GDM1 (cell line): ENCODE data around the gene UNCX.
A peak's percentile ranks its signal among the peaks of the same experiment; 100 is the strongest.

Experiments used
- DNase-seq: peaks from one replicate; lab custom pipeline; 2025; lab: John Stamatoyannopoulos, UW

Gene UNCX

DNA sequence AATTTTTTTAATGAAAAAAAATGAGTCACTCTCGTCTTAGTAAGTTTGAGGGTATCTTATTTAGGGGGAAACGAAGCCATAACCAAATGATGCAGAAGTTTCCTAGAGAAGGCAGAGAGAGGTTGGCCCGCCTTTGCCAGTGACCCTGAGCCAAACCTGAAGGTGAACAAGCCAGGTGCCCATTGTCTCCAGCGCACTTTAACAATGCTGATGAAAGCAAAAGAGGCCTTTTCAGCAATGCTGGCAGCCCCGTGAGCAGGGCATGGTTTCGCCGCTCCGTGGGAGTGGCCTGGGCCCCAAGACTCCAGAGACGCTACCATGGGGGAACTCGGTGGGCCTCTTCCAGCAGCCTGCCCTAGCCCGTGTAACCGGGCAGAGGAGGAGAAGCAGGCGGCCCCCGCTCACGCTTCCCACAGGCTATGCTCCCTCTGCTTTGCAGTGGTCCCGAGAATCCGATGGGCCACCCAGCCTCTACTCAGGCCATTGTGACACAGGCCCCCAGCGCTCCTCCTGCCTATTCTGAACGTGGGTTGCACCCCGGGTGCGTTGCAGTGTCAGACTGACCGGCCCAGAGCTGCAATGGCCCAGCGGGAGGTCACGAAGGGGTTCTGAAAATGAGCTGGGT is 14.0 kb upstream of the UNCX start:
- no peak for DNase-seq

DNA sequence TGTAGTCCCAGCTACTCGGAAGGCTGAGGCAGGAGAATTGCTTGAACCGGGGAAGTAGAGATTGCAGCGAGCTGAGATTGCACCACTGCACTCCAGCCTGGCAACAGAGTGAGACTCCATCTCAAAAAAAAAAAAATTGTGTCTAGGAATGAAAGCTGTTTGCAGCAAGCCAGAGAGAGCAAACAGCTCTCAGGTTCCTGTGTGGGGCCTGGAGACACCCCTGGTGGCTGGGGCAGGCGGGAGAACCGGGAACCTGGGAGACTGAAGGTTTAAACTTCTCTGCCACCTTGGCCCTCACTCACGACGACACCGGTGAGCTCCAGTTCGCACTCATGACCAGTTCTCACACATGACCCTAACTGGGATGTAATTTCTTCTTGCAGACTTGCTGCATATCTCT is 13.2 kb upstream of the UNCX start:
- no peak for DNase-seq

DNA sequence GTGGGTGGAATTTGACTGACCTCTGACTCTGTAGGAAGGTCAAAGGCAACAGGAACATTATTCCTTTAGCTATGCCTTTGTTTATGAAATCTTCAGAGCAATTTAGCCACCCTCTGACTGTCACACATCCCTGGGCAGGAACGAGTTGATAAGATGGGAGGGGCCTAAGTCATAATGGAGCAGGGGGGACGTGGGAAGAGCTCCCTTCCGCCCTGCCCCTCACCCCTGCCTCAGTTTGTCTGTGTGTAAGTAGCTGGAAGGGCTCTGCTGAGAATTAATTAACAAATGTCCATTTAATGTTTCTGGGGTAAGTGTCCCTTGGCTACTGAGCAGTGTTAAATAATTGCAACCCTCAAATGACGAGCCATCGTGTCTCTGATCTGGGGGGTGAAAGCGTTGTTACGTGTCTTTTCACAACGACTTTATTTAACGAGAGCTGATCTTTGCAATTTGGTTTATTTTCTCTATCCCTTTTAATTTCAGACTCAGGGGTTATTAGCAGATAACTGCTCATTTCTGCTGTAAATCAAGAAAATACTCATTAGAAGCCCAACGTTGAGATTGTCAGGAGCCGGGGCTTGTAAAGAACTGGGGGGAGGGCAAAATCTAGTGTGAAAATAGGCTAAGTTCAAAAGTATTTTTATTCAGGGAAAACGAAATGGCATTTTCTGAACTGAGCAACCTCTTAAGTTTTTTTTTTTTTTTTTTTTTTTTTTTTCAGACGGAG is 12.5 kb upstream of the UNCX start:
- no peak for DNase-seq

DNA sequence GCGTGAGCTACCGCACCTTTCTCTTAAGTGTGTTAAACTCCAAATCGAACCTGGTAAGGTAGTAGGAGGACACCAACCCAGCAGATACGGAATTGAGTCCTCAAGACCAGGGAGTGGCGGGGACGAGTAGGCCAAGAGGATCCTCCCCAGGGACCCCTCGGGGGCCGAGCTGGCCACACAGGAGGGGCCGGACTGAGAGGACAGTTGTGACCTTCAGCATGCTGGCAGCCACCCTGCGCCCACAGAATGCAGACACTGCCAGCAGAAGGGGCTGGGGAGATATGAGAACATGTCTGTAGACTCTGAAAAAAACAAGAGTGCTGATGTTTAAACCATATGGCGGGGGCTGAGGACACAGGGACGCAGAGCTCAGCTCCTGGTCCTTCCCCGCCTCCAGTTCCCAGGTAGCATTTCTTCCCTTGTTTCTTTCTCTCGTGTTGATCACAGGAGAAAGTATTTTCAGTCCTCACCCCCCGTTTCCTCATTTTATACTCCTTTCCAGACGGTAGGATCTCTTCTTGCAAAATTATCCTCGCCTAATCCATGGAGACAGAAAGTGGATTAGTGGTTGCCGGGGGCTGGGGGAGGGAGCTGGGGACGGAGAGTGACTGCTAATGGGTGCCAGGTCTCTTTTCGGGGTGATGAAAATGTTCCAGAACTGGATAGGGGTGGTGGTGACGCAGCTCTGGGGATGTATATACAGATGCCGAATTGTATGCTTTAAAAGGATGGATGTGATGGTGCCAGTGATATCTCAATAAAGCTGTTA is 11.5 kb upstream of the UNCX start:
- no peak for DNase-seq

DNA sequence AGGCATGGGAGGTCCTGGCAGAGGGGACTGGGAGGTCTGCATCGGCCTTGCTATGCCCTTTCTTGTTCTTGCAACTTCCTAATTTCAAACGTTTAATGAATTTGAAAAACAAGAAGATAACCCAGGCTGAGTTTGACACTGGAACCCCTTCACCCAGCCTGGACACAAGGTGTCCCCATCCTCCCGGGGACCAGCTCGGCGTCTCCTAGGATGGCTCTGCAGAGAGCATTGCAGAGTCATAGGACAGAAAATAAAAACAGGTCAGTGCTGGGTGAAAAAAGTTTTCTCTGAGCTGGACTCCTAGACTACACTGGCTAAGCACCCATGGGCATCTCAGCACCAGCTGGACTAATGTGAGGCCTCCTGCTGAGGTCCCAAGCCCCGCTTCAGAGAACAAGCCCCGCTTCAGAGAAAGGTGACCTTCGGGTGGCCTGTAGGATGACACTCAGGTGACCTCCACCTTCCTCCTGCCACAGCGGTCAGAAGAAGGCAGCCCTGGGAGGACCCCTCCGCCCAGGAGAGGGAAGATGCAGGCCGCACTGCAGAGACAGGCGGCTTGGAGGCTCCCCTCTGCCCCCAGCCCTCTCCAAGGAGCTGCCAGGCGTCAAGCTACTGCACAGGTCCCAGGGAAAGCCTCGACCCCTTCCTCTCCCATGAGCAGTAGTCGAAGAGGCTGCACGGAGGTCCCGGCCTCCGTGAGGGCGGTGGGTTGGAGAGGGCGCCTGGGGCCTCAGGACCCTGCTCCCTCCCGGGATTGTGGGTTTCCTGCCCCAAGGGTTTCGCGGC is 9.3 kb upstream of the UNCX start:
- no peak for DNase-seq

DNA sequence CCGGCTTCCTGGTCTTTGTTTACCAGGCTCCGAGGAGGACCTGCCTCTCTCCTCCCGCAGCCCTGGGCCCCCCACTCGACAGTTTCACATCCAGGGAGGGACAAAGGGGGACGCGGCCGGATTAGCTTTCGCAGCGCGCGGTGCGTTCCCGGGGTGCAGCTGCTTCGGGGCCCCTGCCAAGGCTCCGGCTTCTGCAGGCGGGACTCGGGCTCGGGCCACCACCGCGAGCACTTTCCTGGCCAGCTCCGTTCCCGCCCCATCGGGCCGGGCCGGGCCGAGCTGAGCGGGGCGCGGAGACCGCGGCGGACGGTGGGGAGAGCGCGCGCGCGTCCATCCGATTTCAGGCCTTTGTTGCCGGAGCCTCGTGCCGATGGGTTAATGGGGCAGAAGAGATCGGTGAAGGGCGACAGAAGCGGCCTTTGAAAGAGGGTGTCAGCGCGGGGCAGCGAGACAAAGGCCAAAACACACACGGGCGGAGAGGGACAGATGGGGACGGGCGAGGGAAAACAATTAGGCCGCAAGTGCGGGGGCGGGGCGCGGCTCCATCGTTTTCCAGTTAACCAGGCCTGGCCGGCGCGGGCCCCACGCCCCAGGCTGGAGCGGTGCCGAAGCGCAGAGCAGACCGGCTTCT is 8.5 kb upstream of the UNCX start:
- no peak for DNase-seq

DNA sequence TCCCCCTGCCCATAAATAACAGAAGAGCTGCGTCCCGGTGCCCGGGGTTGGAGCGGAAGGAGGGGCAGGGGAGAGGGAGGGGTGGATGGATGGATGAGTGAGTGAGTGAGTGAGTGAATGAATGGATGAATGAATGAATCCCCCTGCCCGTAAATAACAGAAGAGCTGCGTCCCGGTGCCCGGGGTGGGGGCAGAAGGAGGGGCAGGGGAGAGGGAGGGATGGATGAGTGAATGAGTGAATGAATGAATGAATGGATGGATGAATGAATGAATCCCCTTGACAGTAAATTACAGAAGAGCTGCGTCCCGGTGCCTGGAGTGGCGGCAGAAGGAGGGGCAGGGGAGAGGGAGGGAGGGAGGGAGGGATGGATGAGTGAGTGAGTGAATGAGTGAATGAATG is 7.6 kb upstream of the UNCX start:
- DNase-seq: no peak

DNA sequence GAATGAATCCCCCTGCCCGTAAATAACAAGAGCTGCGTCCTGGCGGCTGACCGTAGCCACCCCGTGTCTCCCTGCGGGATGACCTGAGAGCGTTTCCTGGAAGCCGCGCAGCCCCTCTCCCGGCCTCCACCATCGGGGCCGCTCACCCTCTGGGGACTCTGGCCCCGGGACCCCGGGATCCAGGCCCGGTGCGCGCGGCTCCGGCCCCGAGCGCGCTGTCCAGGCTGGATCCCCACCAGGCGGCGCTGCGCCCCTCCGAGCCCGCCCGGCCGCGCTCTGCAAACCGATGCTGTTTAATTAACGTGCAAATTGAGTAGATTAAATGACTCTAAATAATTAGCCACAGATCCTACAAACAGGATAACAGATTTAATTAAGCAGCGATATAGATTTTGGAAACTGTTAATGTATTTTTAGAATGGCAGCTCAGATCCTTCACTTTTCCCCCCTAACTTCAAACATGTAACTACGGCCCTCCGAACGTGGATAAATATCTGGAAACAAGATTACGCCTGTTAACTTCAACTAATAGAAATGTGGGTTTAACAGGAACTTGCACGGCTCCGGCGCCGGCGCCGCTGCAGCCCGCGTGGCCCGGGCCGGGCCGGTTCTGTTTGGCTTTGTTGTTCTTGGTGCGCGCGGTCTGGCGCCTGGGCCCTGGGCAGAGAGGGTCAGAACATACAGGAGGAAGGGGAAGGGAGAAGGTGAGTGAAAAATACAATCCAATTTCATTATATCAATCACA is 7.1 kb upstream of the UNCX start:
- DNase-seq: no peak

DNA sequence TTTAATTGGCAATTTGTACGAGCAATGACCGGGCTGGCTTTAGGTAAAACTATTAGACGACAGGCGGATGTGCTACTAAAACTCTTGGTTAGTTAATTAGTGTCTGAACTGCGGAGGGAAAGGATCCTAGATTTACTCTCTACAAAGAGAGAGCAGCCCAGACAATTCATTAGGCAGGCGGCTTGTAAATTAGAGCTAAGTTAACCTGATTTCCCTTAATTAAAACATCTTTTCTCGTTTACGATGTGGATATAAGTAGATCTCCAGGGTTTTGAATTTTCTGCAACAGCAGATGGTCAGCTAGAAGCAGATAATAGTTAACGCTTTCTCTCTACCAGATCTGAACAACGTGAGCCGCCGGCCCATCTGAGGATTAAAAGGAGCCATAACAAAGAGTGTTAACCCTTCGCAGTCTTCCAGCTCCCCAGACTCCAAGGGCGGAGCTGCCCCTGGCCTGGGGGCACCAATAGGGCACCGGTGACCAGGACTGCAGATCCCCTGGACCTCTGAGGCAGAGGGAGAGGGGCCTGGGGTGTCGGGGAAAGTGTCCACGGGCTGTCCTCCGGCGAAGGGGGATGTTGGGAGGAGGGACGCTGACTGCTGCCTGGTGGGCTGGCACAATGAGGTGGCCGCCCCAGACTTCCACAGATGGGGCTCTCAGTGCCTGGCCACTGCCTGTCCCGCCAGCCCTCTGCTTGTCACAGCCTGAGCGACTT is 6.3 kb upstream of the UNCX start:
- no peak for DNase-seq

DNA sequence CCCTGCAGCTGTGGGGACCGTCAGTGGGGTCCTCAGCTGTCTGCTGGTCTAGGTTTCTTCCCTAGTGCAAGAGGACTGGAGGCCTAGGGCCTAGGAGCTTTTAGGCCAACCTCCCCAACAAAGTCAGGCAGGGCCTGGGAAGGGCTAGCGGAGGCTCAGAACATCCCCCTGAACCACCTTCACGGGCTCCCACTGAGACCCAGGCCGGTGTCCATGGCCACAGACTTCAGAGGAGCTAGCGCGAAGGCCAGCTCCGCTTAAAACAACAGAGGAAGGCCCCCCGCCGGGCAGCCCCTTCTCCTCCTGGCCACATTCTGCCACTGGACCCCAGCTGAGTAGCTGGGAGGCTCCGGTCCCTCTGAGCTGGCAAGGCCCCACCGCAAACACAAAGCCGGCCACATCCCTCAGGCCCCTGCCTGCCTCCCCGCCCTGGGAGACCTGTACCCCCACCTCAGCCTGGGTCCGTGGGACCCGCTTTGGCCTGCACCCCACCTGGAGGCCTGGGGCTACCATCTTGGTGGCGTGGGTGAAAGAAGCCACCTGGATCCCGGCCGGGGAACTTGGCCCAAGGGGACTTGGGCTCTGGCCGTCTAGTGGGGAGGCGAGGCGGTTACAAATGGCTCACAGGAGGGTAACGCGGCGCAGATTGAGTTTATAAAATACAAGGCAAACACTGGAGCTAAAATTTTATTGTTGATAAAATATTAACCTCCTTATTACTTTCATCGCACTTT is 5.4 kb upstream of the UNCX start:
- DNase-seq: no peak

DNA sequence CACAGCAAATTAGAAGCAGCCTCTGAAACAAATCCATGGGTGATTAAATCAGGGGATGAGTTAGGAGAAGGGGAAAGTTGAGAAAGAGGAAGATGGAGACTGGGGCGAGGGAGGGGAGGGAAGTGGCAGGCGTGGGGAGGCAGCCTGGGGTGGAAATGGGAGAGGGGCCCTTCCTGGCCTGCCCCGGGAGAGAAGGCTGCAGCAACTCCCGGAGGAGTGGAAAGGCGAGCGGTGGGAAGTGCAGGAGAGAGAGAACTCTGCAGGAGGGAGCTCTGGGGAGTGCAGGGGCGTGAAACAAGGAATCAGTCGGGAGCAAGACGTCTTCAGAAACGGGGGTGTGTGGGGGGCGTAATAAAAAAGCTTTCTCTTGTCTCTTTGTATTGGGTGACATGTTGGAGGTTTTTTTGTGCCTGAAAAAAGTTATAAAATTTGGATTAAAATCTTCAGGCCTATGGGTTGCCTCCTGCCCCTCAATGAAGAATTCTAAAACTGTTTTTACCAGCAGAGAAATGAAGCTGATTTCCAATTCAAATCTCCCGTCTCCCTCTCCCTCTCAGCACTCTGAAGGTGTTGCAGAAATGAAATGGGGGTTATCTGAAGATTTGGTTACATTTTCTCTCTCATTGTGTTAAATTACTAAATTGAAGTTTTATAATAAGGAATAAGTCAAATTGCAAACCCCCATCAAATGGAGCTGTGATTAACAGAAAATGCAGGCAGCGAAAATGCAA is 4.7 kb upstream of the UNCX start:
- peak; percentile 23 for DNase-seq

DNA sequence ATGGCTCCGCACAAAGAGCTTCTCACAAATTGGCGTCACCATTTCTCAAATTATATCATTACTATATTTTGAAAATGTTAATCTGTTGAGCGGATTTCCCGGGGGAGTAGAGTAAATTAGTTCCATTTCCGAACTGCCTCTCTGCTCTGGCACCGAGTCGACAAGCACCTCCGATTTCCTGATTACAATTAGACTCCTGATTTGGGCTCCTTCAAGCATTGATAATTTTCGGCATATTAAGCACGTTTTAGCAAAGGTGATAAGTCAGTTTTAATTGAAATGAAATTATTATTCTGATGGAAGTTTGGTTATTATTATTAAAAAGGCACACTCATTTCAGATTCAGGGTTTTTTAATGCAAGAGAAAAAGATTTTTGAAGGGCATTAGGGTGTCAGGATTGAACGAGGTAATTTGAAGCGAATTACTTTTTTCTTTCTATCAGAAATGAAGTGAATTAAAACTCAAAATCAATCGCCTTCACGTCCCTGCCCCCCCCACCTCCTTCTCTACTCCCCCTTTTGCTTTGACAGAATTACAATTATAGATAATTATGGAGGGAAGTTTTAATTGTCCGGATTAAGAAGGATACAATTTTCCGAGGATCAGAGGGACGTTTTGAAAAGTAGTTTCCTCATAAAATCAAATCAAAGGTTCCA is 4.0 kb upstream of the UNCX start:
- no peak for DNase-seq

DNA sequence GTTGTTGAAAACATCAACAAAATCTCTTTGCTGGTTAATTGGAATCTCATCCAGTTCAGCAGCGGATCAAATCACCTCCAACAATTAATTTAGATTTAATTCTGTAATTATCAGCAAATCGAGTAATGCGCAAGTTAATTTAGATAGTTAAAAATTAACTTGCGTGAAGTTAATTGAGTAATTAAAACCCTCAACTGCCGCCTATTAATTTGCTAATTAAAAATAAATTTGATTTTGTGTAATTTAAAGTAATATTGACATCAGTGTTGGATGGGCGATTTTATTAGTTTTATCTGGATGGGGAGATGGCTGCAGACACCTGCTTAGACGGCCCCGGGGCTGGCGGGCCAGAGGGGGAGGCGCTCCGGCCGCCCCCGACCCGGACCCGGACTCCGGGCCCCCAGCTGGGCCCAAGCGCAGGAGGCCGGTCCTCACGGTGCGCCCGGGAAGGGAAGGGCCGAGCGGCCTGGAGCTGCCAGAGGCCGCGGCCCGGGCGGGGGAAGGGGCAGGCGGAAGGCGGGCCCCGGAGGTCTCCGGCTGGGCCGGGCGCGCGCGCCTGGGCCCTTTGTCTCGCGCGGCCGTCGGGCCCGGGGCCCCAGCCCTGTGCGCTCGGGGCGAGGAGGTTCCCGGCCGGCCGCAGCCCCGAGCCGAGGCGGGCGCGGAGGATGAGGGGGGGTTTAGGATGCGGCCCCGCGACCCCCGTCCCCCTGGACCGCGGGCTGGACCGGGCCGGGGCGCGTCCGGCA is 3.3 kb upstream of the UNCX start:
- DNase-seq: no peak

DNA sequence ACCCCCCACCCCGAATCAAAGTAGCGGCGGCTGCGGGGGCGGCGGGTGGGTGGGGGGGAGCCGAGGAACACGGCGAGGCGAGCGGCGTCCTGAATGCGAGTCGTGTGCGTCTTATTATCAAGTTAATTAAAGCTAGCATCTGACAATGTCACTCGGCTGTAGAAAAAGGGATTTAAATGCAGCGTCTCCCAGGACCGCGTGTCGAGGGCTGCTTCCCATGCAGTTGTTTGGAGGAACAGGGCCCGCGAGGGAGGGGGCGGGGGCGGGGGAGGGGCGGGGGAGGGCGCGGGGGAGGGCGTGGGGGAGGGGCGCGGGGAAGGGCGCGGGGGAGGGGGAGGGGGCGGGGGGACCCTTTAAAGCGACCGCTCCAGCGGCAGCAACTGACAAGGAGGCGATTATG is 2.7 kb upstream of the UNCX start:
- no peak for DNase-seq

DNA sequence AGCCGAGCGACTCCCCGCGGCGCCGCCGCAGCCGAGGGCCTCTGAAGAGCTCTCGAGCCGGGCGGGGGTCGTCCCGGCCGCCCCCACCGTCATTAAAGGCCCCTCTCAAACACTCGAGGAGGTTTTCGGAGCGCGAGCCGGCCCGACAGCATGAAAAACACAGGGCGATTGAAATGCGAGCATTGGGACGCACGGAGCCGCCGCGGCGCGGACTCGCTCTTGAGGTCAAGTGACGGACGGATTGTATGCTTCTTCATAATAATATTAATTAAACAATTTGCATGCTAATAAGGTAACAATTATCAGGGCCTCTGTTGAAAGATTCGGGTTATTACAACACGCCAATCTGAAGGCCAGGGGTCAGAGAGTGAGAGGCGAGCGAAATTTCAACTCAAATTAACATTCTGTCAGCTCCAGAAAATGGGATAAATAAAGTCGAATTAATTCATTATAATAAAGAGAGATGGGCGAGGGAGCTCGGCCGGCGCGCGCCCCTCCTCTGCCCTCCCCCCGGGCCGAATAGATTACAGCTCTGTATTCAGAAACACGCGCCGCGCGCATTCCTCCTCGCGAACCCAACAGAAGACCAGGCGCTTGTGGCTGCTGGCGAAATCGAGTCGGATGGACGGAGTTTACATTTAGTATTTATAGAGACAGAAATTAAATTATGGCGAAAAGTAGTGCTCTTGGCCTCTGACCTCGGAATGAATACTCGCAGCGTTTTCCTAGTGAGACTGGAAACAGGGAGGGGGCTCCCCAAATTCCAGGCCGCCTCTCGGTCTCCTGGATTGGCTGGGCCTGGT is 2.1 kb upstream of the UNCX start:
- DNase-seq: no peak

DNA sequence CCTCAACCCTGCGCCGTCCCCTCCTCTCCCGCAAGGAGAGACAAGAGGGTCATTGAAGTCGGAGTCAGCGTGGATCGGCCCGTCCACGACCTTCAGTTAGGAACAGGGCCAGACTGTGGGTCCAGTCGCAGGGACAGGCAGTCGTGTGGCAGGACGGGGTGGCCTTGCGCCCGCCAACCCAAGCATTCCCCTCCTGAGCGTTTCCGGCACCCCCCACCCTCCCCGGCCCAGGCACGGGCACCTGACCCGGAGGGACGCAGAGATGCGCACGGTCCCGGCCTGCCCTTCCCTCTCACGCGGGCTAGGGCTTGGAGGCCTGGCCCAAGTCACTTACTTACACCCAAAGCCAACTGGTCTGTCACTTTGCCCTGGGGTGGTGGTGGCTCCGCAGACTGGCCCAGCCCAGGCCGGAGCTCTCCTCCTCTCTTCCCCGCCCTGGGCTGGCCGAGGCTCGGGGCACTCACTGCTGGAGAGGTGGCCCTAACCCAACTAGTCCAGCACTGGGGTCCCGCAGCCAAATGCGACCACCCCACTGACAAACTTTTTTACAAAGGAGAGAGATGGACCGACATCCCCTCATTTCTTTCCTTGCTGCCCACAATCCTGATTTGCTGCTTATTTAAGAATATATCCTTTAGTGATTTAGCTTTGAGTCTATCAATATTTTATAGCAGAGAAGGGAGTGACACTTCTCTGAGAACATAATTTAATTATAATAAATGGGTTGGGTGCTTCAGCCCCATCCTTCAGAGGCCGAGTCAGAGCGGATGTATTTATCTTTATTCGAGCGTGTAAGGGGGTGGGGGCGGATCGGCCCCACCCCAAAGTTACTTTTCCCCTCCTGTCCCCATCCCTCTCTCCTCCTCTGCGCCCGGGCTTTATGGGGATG is 1.2 kb upstream of the UNCX start:
- no peak for DNase-seq
